Mesothelial cell of epicardium (in vitro differentiated cells): ENCODE measurements around the gene ARHGAP40. TPM values are rescaled to one million over a fixed set of nuclear protein-coding genes. Genes with fewer than 3 reads are reported as not detected.

ENCODE experiments used
- DNase-seq, 2 experiments: peaks; one replicate each; pipeline ENCODE4 v3.0.0; 2021; ENCODE audit warnings: low spot score in 2 of 2; ENCODE audit not compliant: unreplicated experiment in 2 of 2
- H3K27ac Mint-ChIP-seq: 2 replicates; pipeline ENCODE4 v1.8.0; 2021; ENCODE audit warnings: mixed read lengths
- H3K27me3 Mint-ChIP-seq: 2 replicates; pipeline ENCODE4 v1.8.0; 2021; ENCODE audit warnings: low read depth, mixed read lengths
- H3K36me3 Mint-ChIP-seq: 2 replicates; pipeline ENCODE4 v1.8.0; 2021; ENCODE audit warnings: mixed read lengths
- H3K4me1 Mint-ChIP-seq: 2 replicates; pipeline ENCODE4 v1.8.0; 2021; ENCODE audit warnings: mixed read lengths
- H3K4me3 Mint-ChIP-seq: 2 replicates; pipeline ENCODE4 v1.8.0; 2021; ENCODE audit warnings: mild to moderate bottlenecking, moderate library complexity, mixed read lengths
- H3K9me3 Mint-ChIP-seq: 2 replicates; pipeline ENCODE4 v1.8.0; 2021; ENCODE audit warnings: mixed read lengths
- CTCF ChIP-seq: fragments of 200-600 bp; sonication (generic); IDR thresholded peaks from one replicate; pipeline ENCODE4 v1.5.0; 2021; ENCODE audit warnings: antibody characterized with exemption; ENCODE audit not compliant: unreplicated experiment
- total RNA-seq: library from RNA; stranded (reverse); gene quantifications from 3 replicates; pipeline ENCODE4 v1.2.1, GENCODE V29; 2021

ARHGAP40 gene
- total RNA-seq, 1 donor from 2014 or later: 0.45 TPM

- Mint-ChIP-seq H3K27ac (no peak overlapping the region), H3K27me3 (peaks cover 28% of the 10 kb centered on the region), H3K4me3 (no peak overlapping the region), H3K9me3 (no peaks in the 10 kb centered on the region), H3K4me1 (no peaks in the 10 kb centered on the region), H3K36me3 (no peaks in the 10 kb centered on the region)
- TF ChIP-seq CTCF: no peak
- DNase-seq: no peak
Measured at GRCh38 chr20:38616457-38616856, 14.8 kb downstream of the ARHGAP40 start.

GRCh38 chr20:38617011-38617829 lies 15.6 kb downstream of the ARHGAP40 start:
- no peak overlapping the region for H3K27ac Mint-ChIP-seq
- H3K4me1 Mint-ChIP-seq: no peaks in the 10 kb centered on the region
- H3K27me3 Mint-ChIP-seq: peaks cover 28% of the 10 kb centered on the region
- H3K9me3 Mint-ChIP-seq: no peaks in the 10 kb centered on the region
- TF ChIP-seq CTCF: no peak
- no peaks in the 10 kb centered on the region for H3K36me3 Mint-ChIP-seq
- no peak overlapping the region for H3K4me3 Mint-ChIP-seq
- DNase-seq: no peak

- no peak overlapping the region for H3K4me3 Mint-ChIP-seq
Measured at GRCh38 chr20:38617830-38618196, 16.2 kb downstream of the ARHGAP40 start.

GRCh38 chr20:38620441-38620840 lies 18.8 kb downstream of the ARHGAP40 start:
- Mint-ChIP-seq H3K27me3 (peaks cover 28% of the 10 kb centered on the region), H3K4me3 (no peak overlapping the region), H3K9me3 (no peaks in the 10 kb centered on the region), H3K4me1 (no peaks in the 10 kb centered on the region), H3K36me3 (no peaks in the 10 kb centered on the region), H3K27ac (no peak overlapping the region)
- no peak for TF ChIP-seq CTCF
- DNase-seq: no peak

More at GRCh38 chr20:38617830-38618196, 16.2 kb downstream of the ARHGAP40 start:
- Mint-ChIP-seq H3K27ac (no peak overlapping the region), H3K27me3 (peaks cover 28% of the 10 kb centered on the region), H3K9me3 (no peaks in the 10 kb centered on the region), H3K36me3 (no peaks in the 10 kb centered on the region), H3K4me1 (no peaks in the 10 kb centered on the region)
- TF ChIP-seq CTCF: no peak
- DNase-seq: no peak

- Mint-ChIP-seq H3K4me3 (no peak overlapping the region), H3K9me3 (no peaks in the 10 kb centered on the region), H3K36me3 (no peaks in the 10 kb centered on the region), H3K4me1 (no peaks in the 10 kb centered on the region), H3K27me3 (peaks cover 12% of the 10 kb centered on the region), H3K27ac (no peak overlapping the region)
- TF ChIP-seq CTCF: no peak
- DNase-seq: no peak
Measured at GRCh38 chr20:38623061-38623460, 21.5 kb downstream of the ARHGAP40 start.

- no peak for TF ChIP-seq CTCF
- no peak for DNase-seq
- H3K36me3 Mint-ChIP-seq: no peaks in the 10 kb centered on the region
Measured at GRCh38 chr20:38624084-38624483, 22.5 kb downstream of the ARHGAP40 start.

More at GRCh38 chr20:38624084-38624483, 22.5 kb downstream of the ARHGAP40 start:
- no peak overlapping the region for H3K4me3 Mint-ChIP-seq
- peaks cover 5% of the 10 kb centered on the region for H3K27me3 Mint-ChIP-seq
- no peak overlapping the region for H3K27ac Mint-ChIP-seq
- no peaks in the 10 kb centered on the region for H3K4me1 Mint-ChIP-seq
- H3K9me3 Mint-ChIP-seq: no peaks in the 10 kb centered on the region
